ENCODE measurements around the gene RSBN1L. TPM values are rescaled to one million over a fixed set of nuclear protein-coding genes. Genes with fewer than 3 reads are reported as not detected.
"Not testable (repeated sequence)": the region's sequence is repeated elsewhere in the genome, so short reads cannot be mapped to it uniquely, and the experiment has no call there.

Gene RSBN1L
- total and polyA plus RNA-seq, 4 donors = 7.3 to 53.2 (median 12.9) TPM

- WGBS, 2 donors = 34 to 42% methylated on average over 3 of the region's 3 CpGs
- no peaks in the 10 kb centered on the region for H3K9me3 ChIP-seq (ENCODE audit: control insufficient read depth in 4 of 4, insufficient read depth in 3 of 4, low read length in 3 of 4)
- peak; percentile 26 for TF ChIP-seq CTCF (IDR thresholded peaks at IDR 0.05; ENCODE audit: control extremely low read depth, extremely low read depth)
- peaks cover 0 to 8% (median 2%) of the 10 kb centered on the region in 5 donors for H3K4me1 ChIP-seq (ENCODE audit: control insufficient read depth in 5 of 5, insufficient read depth in 5 of 5, low read length in 5 of 5)
- no peaks in the 10 kb centered on the region for H3K27me3 ChIP-seq (ENCODE audit: control insufficient read depth in 3 of 3, insufficient read depth in 3 of 3, low read length in 2 of 3)
- H3K27ac ChIP-seq (ENCODE audit: low read depth in 1 of 2, low read length in 1 of 2) = no peak overlapping the region
- peak in 2 of 3 donors; percentile 59 to 61 for DNase-seq
- peaks cover 3 to 15% (median 8%) of the 10 kb centered on the region in 4 donors for H3K36me3 ChIP-seq (ENCODE audit: control insufficient read depth in 4 of 4, insufficient read depth in 4 of 4, low read length in 4 of 4)
- H3K9ac ChIP-seq (ENCODE audit: insufficient read depth in 1 of 2, low read length in 2 of 2) = no peak overlapping the region
- ATAC-seq (ENCODE audit: insufficient read depth, low FRiP score) = no peak
- H3K4me3 ChIP-seq = no peak overlapping the region
Observed at GRCh38 chr7:77651575-77652162, 44.6 kb upstream of the RSBN1L start.

GRCh38 chr7:77652826-77653225 is 43.4 kb upstream of the RSBN1L start:
- WGBS, 2 donors = 93 to 96% methylated on average over 12 of the region's 12 CpGs
- not testable (repeated sequence) for H3K4me1 ChIP-seq (ENCODE audit: control insufficient read depth in 5 of 5, insufficient read depth in 5 of 5, low read length in 5 of 5); H3K27me3 ChIP-seq (ENCODE audit: control insufficient read depth in 3 of 3, insufficient read depth in 3 of 3, low read length in 2 of 3); H3K9me3 ChIP-seq (ENCODE audit: control insufficient read depth in 4 of 4, insufficient read depth in 3 of 4, low read length in 3 of 4); DNase-seq; H3K4me3 ChIP-seq; H3K27ac ChIP-seq (ENCODE audit: low read depth in 1 of 2, low read length in 1 of 2); ATAC-seq (ENCODE audit: insufficient read depth, low FRiP score); H3K9ac ChIP-seq (ENCODE audit: insufficient read depth in 1 of 2, low read length in 2 of 2)
- H3K36me3 ChIP-seq (ENCODE audit: control insufficient read depth in 4 of 4, insufficient read depth in 4 of 4, low read length in 4 of 4) = peaks cover 0 to 15% (median 6%) of the 10 kb centered on the region in 4 donors

DNA sequence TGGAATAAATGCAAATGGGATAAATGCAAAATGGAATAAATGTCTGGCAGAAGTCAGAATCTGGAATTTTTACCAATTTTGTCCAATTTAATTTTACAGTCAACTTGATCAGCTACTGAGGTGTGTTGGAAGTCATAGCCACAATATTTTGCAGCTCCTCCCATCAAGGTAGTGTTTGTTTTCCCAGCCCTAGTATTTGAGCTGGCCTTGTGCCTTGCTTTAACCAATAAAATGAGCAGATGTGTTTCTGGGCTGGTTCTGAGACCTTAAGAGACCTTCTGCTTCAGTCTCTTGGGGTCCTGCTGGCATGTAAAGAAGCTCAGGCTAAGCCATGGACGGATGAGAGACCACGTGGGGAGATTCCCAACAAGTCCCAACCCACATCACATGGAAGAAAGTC is 42.7 kb upstream of the RSBN1L start:
- ATAC-seq (ENCODE audit: insufficient read depth, low FRiP score) (no peak), DNase-seq (peak in 1 of 3 donors; percentile 10)
- peak overlapping the region in 1 of 2 donors; percentile 39 for H3K27ac ChIP-seq (ENCODE audit: low read depth in 1 of 2, low read length in 1 of 2)
- H3K27me3 ChIP-seq (ENCODE audit: control insufficient read depth in 3 of 3, insufficient read depth in 3 of 3, low read length in 2 of 3) = no peaks in the 10 kb centered on the region
- 70 to 91% methylated on average over 2 of the region's 2 CpGs for WGBS, 2 donors
- no peak overlapping the region for H3K4me3 ChIP-seq
- H3K36me3 ChIP-seq (ENCODE audit: control insufficient read depth in 4 of 4, insufficient read depth in 4 of 4, low read length in 4 of 4) = peaks cover 0 to 16% (median 5%) of the 10 kb centered on the region in 4 donors
- no peak for TF ChIP-seq CTCF (IDR thresholded peaks at IDR 0.05; ENCODE audit: control extremely low read depth, extremely low read depth)
- peaks cover 0 to 8% (median 2%) of the 10 kb centered on the region in 5 donors for H3K4me1 ChIP-seq (ENCODE audit: control insufficient read depth in 5 of 5, insufficient read depth in 5 of 5, low read length in 5 of 5)
- no peaks in the 10 kb centered on the region for H3K9me3 ChIP-seq (ENCODE audit: control insufficient read depth in 4 of 4, insufficient read depth in 3 of 4, low read length in 3 of 4)
- H3K9ac ChIP-seq (ENCODE audit: insufficient read depth in 1 of 2, low read length in 2 of 2) = no peak overlapping the region

DNA sequence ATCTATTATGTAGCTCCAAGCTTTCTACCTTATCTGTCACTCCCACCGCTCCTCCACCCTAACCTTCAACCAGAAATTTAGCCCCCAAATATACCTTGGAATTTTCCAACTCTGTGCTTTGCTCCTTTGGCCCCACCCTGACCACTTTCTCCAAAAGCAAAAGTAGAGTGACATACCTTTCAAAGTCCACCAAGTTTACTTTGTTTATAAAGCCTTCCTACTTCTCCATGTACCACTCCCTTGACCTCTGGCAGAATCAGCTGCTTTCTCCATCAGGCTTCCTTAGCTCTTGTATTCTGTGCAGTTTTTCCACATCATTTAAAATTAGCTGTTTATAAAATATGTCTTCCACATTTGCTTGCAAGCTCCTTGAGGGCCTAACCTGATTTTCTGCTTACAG is 40.9 kb upstream of the RSBN1L start:
- Histone ChIP-seq H3K9me3 (ENCODE audit: control insufficient read depth in 4 of 4, insufficient read depth in 3 of 4, low read length in 3 of 4) (no peaks in the 10 kb centered on the region), H3K4me1 (ENCODE audit: control insufficient read depth in 5 of 5, insufficient read depth in 5 of 5, low read length in 5 of 5) (peaks cover 0 to 2% (median 0%) of the 10 kb centered on the region in 5 donors), H3K27ac (ENCODE audit: low read depth in 1 of 2, low read length in 1 of 2) (no peak overlapping the region), H3K36me3 (ENCODE audit: control insufficient read depth in 4 of 4, insufficient read depth in 4 of 4, low read length in 4 of 4) (peaks cover 0 to 18% (median 5%) of the 10 kb centered on the region in 4 donors), H3K4me3 (no peak overlapping the region), H3K9ac (ENCODE audit: insufficient read depth in 1 of 2, low read length in 2 of 2) (no peak overlapping the region), H3K27me3 (ENCODE audit: control insufficient read depth in 3 of 3, insufficient read depth in 3 of 3, low read length in 2 of 3) (no peaks in the 10 kb centered on the region)
- no peak for TF ChIP-seq CTCF (IDR thresholded peaks at IDR 0.05; ENCODE audit: control extremely low read depth, extremely low read depth)
- WGBS, 2 donors = 95 to 96% methylated on average over 1 of the region's 1 CpG
- ATAC-seq (ENCODE audit: insufficient read depth, low FRiP score) (no peak), DNase-seq (no peak)
